H1 (cell line): ENCODE data around the gene NELFCD.

Experiments used
- CEBPB ChIP-seq: IDR thresholded peaks from 2 replicates; pipeline ENCODE4 v1.6.1; 2012; ENCODE audit warnings: low read depth, low read length
- CTCF ChIP-seq, 3 experiments: IDR thresholded peaks; 1 replicate in 2 of 3; 2 replicates in 1 of 3; pipeline versions ENCODE4 v1.5.1 to v1.6.1; 2011; ENCODE audit warnings: low read length in 3 of 3, mild to moderate bottlenecking in 3 of 3, inconsistent platforms in 2 of 3, low read depth in 1 of 3, moderate library complexity in 1 of 3; ENCODE audit not compliant: insufficient read depth in 1 of 3; ENCODE audit errors: control extremely low read depth in 1 of 3
- EGR1 ChIP-seq: IDR thresholded peaks from 2 replicates; pipeline ENCODE4 v1.6.1; 2011; ENCODE audit warnings: low read depth, low read length, borderline replicate concordance
- EZH2 ChIP-seq: fragments of 200-600 bp; sonication (generic); IDR thresholded peaks from 2 replicates; pipeline ENCODE4 v1.7.1; 2012; ENCODE audit warnings: low read depth, mild to moderate bottlenecking, moderate library complexity, low read length, inconsistent platforms; ENCODE audit not compliant: severe bottlenecking
- MAX ChIP-seq: IDR thresholded peaks from 2 replicates; pipeline ENCODE4 v1.6.1; 2012; ENCODE audit warnings: inconsistent platforms
- POLR2A ChIP-seq, 2 experiments: IDR thresholded peaks; 1 replicate in 1 of 2; 2 replicates in 1 of 2; pipeline ENCODE4 v1.6.1; 2011; ENCODE audit warnings: low read depth in 2 of 2, low read length in 2 of 2, mild to moderate bottlenecking in 2 of 2; ENCODE audit errors: control extremely low read depth in 1 of 2
- SIX5 ChIP-seq: IDR thresholded peaks from 2 replicates; pipeline ENCODE4 v1.6.1; 2011; ENCODE audit warnings: mild to moderate bottlenecking, low read depth, low read length
- SP2 ChIP-seq: IDR thresholded peaks from 2 replicates; pipeline ENCODE4 v1.6.1; 2012; ENCODE audit warnings: mild to moderate bottlenecking, low read length, inconsistent platforms
- TAF1 ChIP-seq: IDR thresholded peaks from 2 replicates; pipeline ENCODE4 v1.6.1; 2011; ENCODE audit warnings: mild to moderate bottlenecking, low read depth, low read length

- TF ChIP-seq CTCF (IDR thresholded peaks at IDR 0.05; ENCODE audit: control extremely low read depth in 1 of 3, insufficient read depth in 1 of 3, low read depth in 1 of 3, low read length in 3 of 3) (no peak), MAX (no peak), TAF1 (no peak), SP2 (no peak), CEBPB (no peak), EGR1 (no peak), EZH2 (no peak), SIX5 (no peak), POLR2A (IDR thresholded peaks at IDR 0.05; ENCODE audit: control extremely low read depth in 1 of 2, low read depth in 2 of 2, low read length in 2 of 2) (no peak)
Observed at GRCh38 chr20:58994390-58995159, 13.5 kb downstream of the NELFCD start.
